Keratinocyte (primary cell): ENCODE results near the gene VAMP8.

ENCODE experiments used
- CTCF ChIP-seq, 3 experiments: IDR thresholded peaks in 1 of 3; conservative IDR thresholded peaks in 1 of 3; optimal IDR thresholded peaks in 1 of 3; 2 replicates in 2 of 3; 3 replicates in 1 of 3; pipeline versions ENCODE3 to v1.5.1; 2011; ENCODE audit warnings: low read length in 3 of 3, mild to moderate bottlenecking in 3 of 3, moderate library complexity in 2 of 3, control low read depth in 1 of 3, inconsistent platforms in 1 of 3; ENCODE audit not compliant: insufficient read depth in 2 of 3; ENCODE audit errors: extremely low read depth in 1 of 3
- EZH2 ChIP-seq: IDR thresholded peaks from one replicate; pipeline ENCODE4 v1.6.1; 2012; ENCODE audit warnings: inconsistent platforms, mild to moderate bottlenecking, low read length, moderate library complexity

GRCh38 chr2:85557130-85557529 lies 20.3 kb upstream of the VAMP8 start:
- TF ChIP-seq EZH2 (no peak), CTCF (optimal IDR thresholded peaks at IDR 0.05 in 1 of 3, IDR thresholded peaks at IDR 0.05 in 1 of 3, conservative IDR thresholded peaks at IDR 0.05 in 1 of 3; ENCODE audit: extremely low read depth in 1 of 3, insufficient read depth in 2 of 3, low read length in 3 of 3) (no peak)
